SK-N-MC (cell line): ENCODE data around the gene PDF.
"Not testable (repeated sequence)": the region's sequence is repeated elsewhere in the genome, so short reads cannot be mapped to it uniquely, and the experiment has no call there.

Source experiments
- DNase-seq: peaks from one replicate; pipeline ENCODE4 v3.0.0-alpha.2; 2011; ENCODE audit warnings: low read depth, low spot score
- H3K27ac ChIP-seq: fragments of 200-600 bp; sonication (generic); 2 replicates; pipeline ENCODE4 v1.5.1; 2016; ENCODE audit warnings: mixed run types
- H3K36me3 ChIP-seq: fragments of 200-600 bp; sonication (generic); 2 replicates; pipeline ENCODE4 v1.6.1; 2017; ENCODE audit warnings: antibody characterized with exemption, low read length, mixed read lengths; ENCODE audit not compliant: insufficient read depth
- H3K4me3 ChIP-seq: fragments of 200-600 bp; sonication (generic); 2 replicates; pipeline ENCODE4 v1.5.1; 2016
- H3K9ac ChIP-seq: fragments of 200-600 bp; sonication (generic); 2 replicates; pipeline ENCODE4 v1.8.0; 2017; ENCODE audit warnings: mixed run types, mixed read lengths; ENCODE audit not compliant: insufficient read length
- H3K9me3 ChIP-seq: fragments of 200-600 bp; sonication (generic); 2 replicates; pipeline ENCODE4 v1.6.1; 2017; ENCODE audit warnings: low read depth, mild to moderate bottlenecking, antibody characterized with exemption, low read length, moderate library complexity, mixed read lengths
- EZH2 ChIP-seq: fragments of 200-600 bp; sonication (generic); IDR thresholded peaks from one replicate; pipeline ENCODE4 v1.6.1; 2017; ENCODE audit warnings: antibody characterized with exemption
- FOXP2 ChIP-seq: optimal IDR thresholded peaks from 2 replicates; pipeline ENCODE3; 2011; ENCODE audit warnings: mild to moderate bottlenecking, moderate library complexity; ENCODE audit not compliant: insufficient read depth; ENCODE audit errors: extremely low read length, control extremely low read depth
- POLR2AphosphoS5 ChIP-seq: IDR thresholded peaks from 2 replicates; pipeline ENCODE4 v1.6.1; 2012; ENCODE audit warnings: mild to moderate bottlenecking, low read depth, low read length, borderline replicate concordance

PDF gene

DNA sequence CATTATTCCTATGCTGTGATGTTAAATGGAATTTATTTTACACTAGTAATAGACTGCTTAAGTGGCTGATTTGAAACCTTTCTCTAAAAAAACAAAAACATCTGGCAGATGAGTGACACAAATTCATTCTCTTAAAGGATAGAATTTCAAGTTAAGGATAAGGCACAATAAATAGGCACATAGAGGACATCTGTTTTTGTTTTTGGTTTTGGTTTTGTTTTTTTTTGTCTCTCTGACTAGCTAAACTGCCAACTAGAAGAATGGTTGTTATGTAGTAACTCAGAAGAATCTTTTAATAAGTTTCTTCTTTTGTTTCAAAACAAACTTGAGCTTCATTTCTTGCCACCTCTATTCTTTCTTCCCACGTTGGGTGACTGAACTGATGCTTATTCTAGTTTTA lies 24.4 kb downstream of the PDF start:
- TF ChIP-seq POLR2AphosphoS5 (no peak), EZH2 (no peak), FOXP2 (no peak)
- no peaks in the 10 kb centered on the region for H3K36me3 ChIP-seq
- no peaks in the 10 kb centered on the region for H3K9me3 ChIP-seq
- H3K27ac ChIP-seq = no peak overlapping the region
- H3K4me3 ChIP-seq = no peak overlapping the region
- no peak for DNase-seq
- no peak overlapping the region for H3K9ac ChIP-seq

DNA sequence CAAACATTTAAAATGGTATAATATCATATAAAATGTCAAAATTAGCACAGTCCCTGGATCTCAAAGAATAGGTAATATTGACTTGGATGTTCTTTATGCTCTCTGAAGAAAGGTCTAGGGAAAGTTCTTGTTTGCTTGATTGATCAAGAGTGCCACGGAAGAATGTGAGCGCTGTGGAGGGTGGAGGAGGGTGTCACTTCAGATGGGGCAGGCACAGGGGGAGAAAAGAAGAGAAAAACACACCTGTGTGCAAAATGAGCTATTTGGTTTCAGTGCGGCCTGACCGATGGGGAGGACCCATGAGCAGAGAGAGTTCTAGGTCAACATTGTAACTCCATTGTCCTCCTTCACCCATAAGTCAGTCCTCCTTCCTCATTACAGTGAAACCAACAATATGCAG lies 28.1 kb downstream of the PDF start:
- Histone ChIP-seq H3K9ac (no peak overlapping the region), H3K36me3 (peaks cover 5% of the 10 kb centered on the region; the same call in 1 of the 2 replicates), H3K27ac (no peak overlapping the region), H3K4me3 (no peak overlapping the region), H3K9me3 (no peaks in the 10 kb centered on the region)
- no peak for DNase-seq
- no peak for TF ChIP-seq EZH2

DNA sequence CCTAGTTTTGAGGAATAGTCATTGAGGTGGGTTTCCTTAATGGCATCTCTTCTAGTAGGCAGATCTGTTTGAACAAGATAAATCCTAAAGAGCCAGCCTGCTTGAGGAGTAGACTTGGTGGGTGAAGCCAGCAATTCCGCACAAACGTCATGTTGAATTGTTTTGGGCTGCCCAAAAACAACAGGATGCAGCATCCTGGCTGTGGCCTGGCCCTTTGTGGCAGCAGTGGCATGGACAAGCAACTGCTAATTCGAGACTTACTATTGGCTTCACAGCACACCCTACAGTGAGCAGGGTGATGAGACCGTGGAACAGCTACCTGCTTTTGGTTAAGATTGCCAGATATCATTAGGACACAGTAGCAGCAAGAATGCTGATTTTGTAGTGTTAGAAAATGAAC lies 28.5 kb downstream of the PDF start:
- Histone ChIP-seq H3K27ac (no peak overlapping the region), H3K9me3 (no peaks in the 10 kb centered on the region), H3K9ac (no peak overlapping the region), H3K36me3 (peaks cover 5% of the 10 kb centered on the region; the same call in 1 of the 2 replicates), H3K4me3 (no peak overlapping the region)
- TF ChIP-seq FOXP2 = no peak
- no peak for TF ChIP-seq POLR2AphosphoS5
- TF ChIP-seq EZH2 = no peak
- no peak for DNase-seq

DNA sequence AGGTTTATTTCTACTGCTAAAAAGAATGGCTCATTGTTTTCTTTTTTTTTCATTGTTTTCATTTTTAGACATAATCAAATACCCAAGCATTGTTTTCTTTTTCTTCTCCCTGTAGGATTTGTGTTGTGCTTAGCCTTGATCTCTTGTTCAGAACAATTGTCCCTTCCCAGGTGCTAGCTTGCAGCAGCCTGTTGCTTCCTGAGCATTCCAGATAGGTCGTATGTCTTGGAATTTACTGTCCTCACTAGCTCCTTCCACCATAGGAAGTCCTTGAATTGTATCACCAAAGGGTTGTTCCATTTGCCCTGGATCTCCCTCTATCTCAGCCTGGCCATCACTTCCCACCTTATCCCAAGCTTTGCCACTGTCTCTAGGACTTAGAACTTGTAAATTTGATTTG lies 29.2 kb downstream of the PDF start:
- no peak overlapping the region for H3K4me3 ChIP-seq
- no peaks in the 10 kb centered on the region for H3K9me3 ChIP-seq
- no peak for TF ChIP-seq FOXP2
- TF ChIP-seq EZH2 = no peak
- no peak for TF ChIP-seq POLR2AphosphoS5
- peaks cover 5% of the 10 kb centered on the region; the same call in 1 of the 2 replicates for H3K36me3 ChIP-seq
- no peak for DNase-seq
- H3K27ac ChIP-seq = no peak overlapping the region
- no peak overlapping the region for H3K9ac ChIP-seq

GRCh38 chr16:69298261-69298660 lies 32.1 kb downstream of the PDF start:
- Histone ChIP-seq H3K4me3 (no peak overlapping the region), H3K36me3 (peaks cover 5% of the 10 kb centered on the region; the same call in 1 of the 2 replicates), H3K27ac (no peak overlapping the region), H3K9ac (no peak overlapping the region), H3K9me3 (no peaks in the 10 kb centered on the region)
- TF ChIP-seq POLR2AphosphoS5 = no peak
- TF ChIP-seq FOXP2 = no peak
- TF ChIP-seq EZH2 = no peak
- DNase-seq = no peak

- not testable (repeated sequence) for H3K36me3 ChIP-seq, H3K9me3 ChIP-seq, H3K27ac ChIP-seq, DNase-seq, H3K4me3 ChIP-seq, H3K9ac ChIP-seq
These were observed 33.6 kb downstream of the PDF start for GRCh38 chr16:69296771-69297170.

- H3K4me3 ChIP-seq = no peak overlapping the region
These were observed 36.3 kb downstream of the PDF start for GRCh38 chr16:69294051-69294450.

DNA sequence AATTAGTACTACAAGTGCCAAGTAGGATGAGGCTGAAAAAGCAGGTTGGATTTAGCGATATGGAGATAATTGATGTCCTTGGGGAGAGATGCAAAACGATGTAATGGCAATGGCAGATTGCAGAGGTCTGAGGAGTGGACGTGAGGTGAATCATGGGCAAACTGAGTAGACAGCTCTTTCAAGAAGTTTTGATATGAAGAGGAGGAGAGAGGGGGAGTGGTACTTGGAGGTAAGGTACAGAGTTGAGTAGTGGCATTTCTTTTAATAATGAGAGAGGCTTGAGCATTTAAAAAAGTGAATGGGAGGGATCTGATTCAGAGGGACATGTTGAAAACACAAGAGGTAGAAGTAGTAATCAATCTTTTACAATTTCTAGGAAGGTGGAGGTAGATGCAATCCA lies 37.0 kb downstream of the PDF start:
- Histone ChIP-seq H3K4me3 (no peak overlapping the region), H3K9me3 (no peaks in the 10 kb centered on the region), H3K9ac (no peak overlapping the region), H3K27ac (no peak overlapping the region), H3K36me3 (no peaks in the 10 kb centered on the region)
- DNase-seq = no peak
- TF ChIP-seq POLR2AphosphoS5 = no peak
- no peak for TF ChIP-seq EZH2

More at GRCh38 chr16:69294051-69294450, 36.3 kb downstream of the PDF start:
- Histone ChIP-seq H3K9ac (no peak overlapping the region), H3K9me3 (no peaks in the 10 kb centered on the region), H3K27ac (no peak overlapping the region), H3K36me3 (no peaks in the 10 kb centered on the region)
- no peak for DNase-seq
- TF ChIP-seq EZH2 = no peak
- no peak for TF ChIP-seq FOXP2

GRCh38 chr16:69291657-69292056 lies 38.7 kb downstream of the PDF start:
- H3K9ac ChIP-seq, H3K4me3 ChIP-seq, H3K36me3 ChIP-seq, H3K27ac ChIP-seq, DNase-seq, H3K9me3 ChIP-seq: not testable (repeated sequence)
